HEK293 (cell line): ENCODE data around the gene LRP5.

Experiments
- CTCF ChIA-PET: fragments of 350-600 bp; formaldehyde crosslinking; extraction: SDS; loops from one replicate; lab custom pipeline; 2021; ENCODE audit warnings: antibody characterized with exemption; lab: Yijun Ruan, JAX
- POLR2A ChIA-PET: fragments of 300-600 bp; formaldehyde crosslinking; extraction: SDS; loops from one replicate; lab custom pipeline; 2020; ENCODE audit warnings: antibody characterized with exemption, inconsistent platforms; lab: Yijun Ruan, JAX
- H3K27ac ChIP-seq: fragments of 200-500 bp; sonication (Bioruptor generic); 2 replicates; pipeline ENCODE4 v1.5.1; 2014; ENCODE audit warnings: low read depth, low read length, control low read depth, inconsistent platforms; ENCODE audit errors: extremely low read depth
- H3K36me3 ChIP-seq, 2 experiments: fragments of 200-500 bp in 1 of 2; sonication (Bioruptor generic) in 1 of 2; 1 replicate in 1 of 2; 2 replicates in 1 of 2; pipeline ENCODE4 v1.5.1; 2014 to 2017; ENCODE audit warnings: inconsistent platforms in 2 of 2, low read length in 2 of 2; ENCODE audit not compliant: control insufficient read depth in 2 of 2, insufficient read depth in 1 of 2
- H3K4me1 ChIP-seq: fragments of 200-500 bp; sonication (Bioruptor generic); 2 replicates; pipeline ENCODE4 v1.5.1; 2014; ENCODE audit warnings: mild to moderate bottlenecking, low read length, inconsistent platforms; ENCODE audit not compliant: control insufficient read depth, insufficient read depth
- H3K4me3 ChIP-seq: 2 replicates; pipeline ENCODE4 v1.5.1; 2011; ENCODE audit warnings: low read depth, mild to moderate bottlenecking, control low read depth, low read length, moderate library complexity
- H3K9me3 ChIP-seq: fragments of 200-500 bp; sonication (Bioruptor generic); 2 replicates; pipeline ENCODE4 v1.5.1; 2014; ENCODE audit warnings: low read depth, low read length, inconsistent platforms; ENCODE audit not compliant: control insufficient read depth, insufficient read depth
- BCL11A ChIP-seq: fragments of 450-650 bp; formaldehyde crosslinking; IDR thresholded peaks from 2 replicates; pipeline ENCODE4 v1.5.1; 2016; ENCODE audit warnings: low read depth, missing biosample characterization, missing genetic modification characterization
- EGR2 ChIP-seq: fragments of 450-650 bp; formaldehyde crosslinking; IDR thresholded peaks from 2 replicates; pipeline ENCODE4 v1.5.1; 2016; ENCODE audit warnings: low read depth, missing biosample characterization, missing genetic modification characterization
- PRDM2 ChIP-seq: fragments of 450-650 bp; formaldehyde crosslinking; IDR thresholded peaks from 2 replicates; pipeline ENCODE4 v1.5.1; 2016; ENCODE audit warnings: missing biosample characterization, missing genetic modification characterization, borderline replicate concordance
- ZBTB1 ChIP-seq: fragments of 450-650 bp; formaldehyde crosslinking; IDR thresholded peaks from 2 replicates; pipeline ENCODE4 v1.5.1; 2016; ENCODE audit warnings: missing biosample characterization, missing genetic modification characterization
- ZFHX2 ChIP-seq: fragments of 450-650 bp; formaldehyde crosslinking; conservative IDR thresholded peaks from 2 replicates; pipeline ENCODE4 v1.5.1; 2016; ENCODE audit warnings: missing biosample characterization, missing genetic modification characterization
- ZNF148 ChIP-seq: fragments of 450-650 bp; formaldehyde crosslinking; IDR thresholded peaks from 2 replicates; pipeline ENCODE4 v1.5.0; 2017; ENCODE audit warnings: missing biosample characterization, missing genetic modification characterization, borderline replicate concordance
- ZNF18 ChIP-seq: fragments of 450-650 bp; formaldehyde crosslinking; IDR thresholded peaks from 2 replicates; pipeline ENCODE4 v1.5.1; 2016; ENCODE audit warnings: missing biosample characterization, missing genetic modification characterization
- ZNF302 ChIP-seq: fragments of 450-650 bp; formaldehyde crosslinking; IDR thresholded peaks from 2 replicates; pipeline ENCODE4 v1.5.1; 2016; ENCODE audit warnings: missing biosample characterization, missing genetic modification characterization, low read depth

LRP5 gene

GRCh38 chr11:68470304-68470811 is 158.0 kb downstream of the LRP5 start:
- H3K36me3 ChIP-seq: peaks cover 0 to 22% of the 10 kb centered on the region in 2 experiments; a peak in 2 of 3 replicates
- CTCF ChIA-PET: no interaction called here
- no peak for TF ChIP-seq ZNF302 (tag by site-specific recombination)
- TF ChIP-seq ZBTB1 (tag by site-specific recombination): no peak
- TF ChIP-seq EGR2 (tag by site-specific recombination): peak; percentile 79
- TF ChIP-seq PRDM2: no peak
- TF ChIP-seq ZFHX2: peak; percentile 70
- no peak overlapping the region for H3K27ac ChIP-seq
- no peaks in the 10 kb centered on the region for H3K9me3 ChIP-seq
- no peak overlapping the region for H3K4me3 ChIP-seq
- POLR2A ChIA-PET: no interaction called here
- peaks cover 15% of the 10 kb centered on the region; the same call in 1 of the 2 replicates for H3K4me1 ChIP-seq

GRCh38 chr11:68471360-68472340 is 159.3 kb downstream of the LRP5 start:
- ChIA-PET POLR2A (no interaction called here), CTCF (no interaction called here)
- Histone ChIP-seq H3K4me1 (peaks cover 15% of the 10 kb centered on the region; the same call in 1 of the 2 replicates), H3K9me3 (no peaks in the 10 kb centered on the region), H3K27ac (no peak overlapping the region), H3K4me3 (no peak overlapping the region), H3K36me3 (peaks cover 0 to 18% of the 10 kb centered on the region in 2 experiments; a peak in 2 of 3 replicates)
- TF ChIP-seq ZNF18 (tag by site-specific recombination): no peak
- no peak for TF ChIP-seq BCL11A (tag by site-specific recombination)
- TF ChIP-seq ZNF148: no peak
- TF ChIP-seq EGR2 (tag by site-specific recombination): peak; percentile 46
